Neuronal stem cell (in vitro differentiated cells): Measurements from ENCODE around the gene MID1.

Source experiments
- DNase-seq: peaks from one replicate; pipeline ENCODE4 v3.0.0-alpha.2; 2013; ENCODE audit warnings: low spot score
- H2AFZ ChIP-seq: one replicate; pipeline ENCODE4 v1.6.1; 2013; ENCODE audit warnings: mild to moderate bottlenecking, low read length, inconsistent platforms
- H2AK5ac ChIP-seq: 2 replicates; pipeline ENCODE4 v1.6.1; 2013; ENCODE audit warnings: low read depth, mild to moderate bottlenecking, inconsistent platforms, low read length, moderate library complexity, mixed read lengths
- H2BK120ac ChIP-seq: 2 replicates; pipeline ENCODE4 v1.6.1; 2013; ENCODE audit warnings: low read depth, mild to moderate bottlenecking, inconsistent platforms, low read length, moderate library complexity, mixed read lengths
- H2BK12ac ChIP-seq: one replicate; pipeline ENCODE4 v1.6.1; 2013; ENCODE audit warnings: low read length, inconsistent platforms
- H2BK15ac ChIP-seq: 2 replicates; pipeline ENCODE4 v1.6.1; 2013; ENCODE audit warnings: mild to moderate bottlenecking, low read length, inconsistent platforms, mixed read lengths
- H2BK5ac ChIP-seq: one replicate; pipeline ENCODE4 v1.6.1; 2013; ENCODE audit warnings: inconsistent platforms, mild to moderate bottlenecking, low read length, moderate library complexity
- H3K14ac ChIP-seq: one replicate; pipeline ENCODE4 v1.6.1; 2013; ENCODE audit warnings: low read length, inconsistent platforms
- H3K18ac ChIP-seq: 2 replicates; pipeline ENCODE4 v1.6.1; 2013; ENCODE audit warnings: low read length, inconsistent platforms
- H3K23ac ChIP-seq: 2 replicates; pipeline ENCODE4 v1.6.1; 2013; ENCODE audit warnings: low read depth, mild to moderate bottlenecking, mixed read lengths, low read length, inconsistent platforms; ENCODE audit not compliant: poor library complexity
- H3K27ac ChIP-seq: replicated peaks from 3 replicates; pipeline ENCODE4 v1.5.1; 2013; ENCODE audit warnings: low read length, inconsistent platforms
- H3K27me3 ChIP-seq, 3 experiments: 2 replicates each; pipeline ENCODE4 v1.6.1; 2013; ENCODE audit warnings: low read length in 3 of 3, mild to moderate bottlenecking in 2 of 3, inconsistent platforms in 1 of 3, low read depth in 1 of 3, mixed read lengths in 1 of 3, moderate library complexity in 1 of 3; ENCODE audit not compliant: control insufficient read depth in 3 of 3, insufficient read depth in 3 of 3
- H3K36me3 ChIP-seq, 2 donors: replicated peaks in 1 of 2; 2 replicates each; pipeline ENCODE4 v1.6.1; 2013; ENCODE audit warnings: low read length in 2 of 2; ENCODE audit not compliant: control insufficient read depth in 2 of 2, insufficient read depth in 2 of 2
- H3K4ac ChIP-seq: 2 replicates; pipeline ENCODE4 v1.6.1; 2013; ENCODE audit warnings: inconsistent platforms, mild to moderate bottlenecking, low read length, moderate library complexity
- H3K4me1 ChIP-seq, 2 donors: 1 replicate in 1 of 2; 2 replicates in 1 of 2; pipeline ENCODE4 v1.6.1; 2013; ENCODE audit warnings: low read length in 2 of 2, low read depth in 1 of 2; ENCODE audit not compliant: control insufficient read depth in 2 of 2, insufficient read depth in 1 of 2
- H3K4me2 ChIP-seq: one replicate; pipeline ENCODE4 v1.6.1; 2013; ENCODE audit warnings: mild to moderate bottlenecking, low read length, inconsistent platforms; ENCODE audit not compliant: insufficient read depth, poor library complexity, severe bottlenecking
- H3K4me3 ChIP-seq, 2 donors: 2 replicates each; pipeline ENCODE4 v1.5.1; 2013; ENCODE audit warnings: low read length in 2 of 2, mild to moderate bottlenecking in 2 of 2, inconsistent platforms in 1 of 2, moderate library complexity in 1 of 2
- H3K79me1 ChIP-seq: one replicate; pipeline ENCODE4 v1.6.1; 2013; ENCODE audit warnings: low read depth, mild to moderate bottlenecking, inconsistent platforms, low read length, moderate library complexity
- H3K9ac ChIP-seq: one replicate; pipeline ENCODE4 v1.6.1; 2013; ENCODE audit warnings: mild to moderate bottlenecking, low read depth, low read length, inconsistent platforms; ENCODE audit not compliant: poor library complexity
- H3K9me3 ChIP-seq, 2 donors: replicated peaks in 1 of 2; 2 replicates each; pipeline versions ENCODE3 to v1.6.1; 2013; ENCODE audit warnings: low read length in 2 of 2, mild to moderate bottlenecking in 2 of 2, inconsistent platforms in 1 of 2, low read depth in 1 of 2, mixed read lengths in 1 of 2, moderate library complexity in 1 of 2; ENCODE audit not compliant: control insufficient read depth in 2 of 2, insufficient read depth in 1 of 2
- H4K8ac ChIP-seq: one replicate; pipeline ENCODE4 v1.6.1; 2013; ENCODE audit warnings: low read depth, mild to moderate bottlenecking, inconsistent platforms, low read length, moderate library complexity
- H4K91ac ChIP-seq: one replicate; pipeline ENCODE4 v1.6.1; 2013; ENCODE audit warnings: low read length, low read depth, mild to moderate bottlenecking, inconsistent platforms; ENCODE audit not compliant: poor library complexity
- WGBS, 2 donors: extraction: QIAGEN DNeasy Blood & Tissue Kit; methylation state at CpG; one replicate each; pipeline ENCODE4 v1.1.7; 2013; ENCODE audit warnings: missing lambda C conversion rate in 2 of 2, mixed read lengths in 1 of 2; ENCODE audit not compliant: insufficient read length in 2 of 2, insufficient replicate concordance in 1 of 2; ENCODE audit errors: extremely low coverage in 2 of 2; 5-methylcytosine and 5-hydroxymethylcytosine counted together

MID1 gene

DNA sequence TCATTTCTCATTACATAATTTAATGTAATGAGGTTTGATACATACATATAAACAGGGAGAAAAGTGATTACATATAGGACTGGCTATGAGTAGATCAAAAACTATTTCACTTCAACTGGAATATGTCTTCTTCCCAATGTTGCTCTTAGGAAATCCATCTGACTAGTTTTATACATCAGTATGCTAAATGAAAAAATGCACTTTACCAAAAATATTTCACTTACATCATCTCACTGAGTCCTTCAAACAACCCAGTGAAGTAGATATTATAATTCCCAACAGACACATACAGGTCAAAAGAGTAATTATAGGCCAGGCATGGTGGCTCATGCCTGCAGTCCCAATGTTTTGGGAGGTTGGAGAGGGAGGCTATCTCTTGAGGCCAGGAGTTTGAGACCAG is 215.9 kb downstream of the MID1 start:
- Histone ChIP-seq H4K8ac (no peak overlapping the region), H3K79me1 (no peaks in the 10 kb centered on the region), H2BK15ac (no peak overlapping the region), H2BK120ac (no peak overlapping the region), H3K4ac (no peak overlapping the region), H3K4me2 (no peak overlapping the region), H3K14ac (no peak overlapping the region), H3K27ac (no peak overlapping the region), H2AK5ac (no peak overlapping the region), H4K91ac (no peak overlapping the region), H2BK12ac (no peak overlapping the region), H3K4me1 (no peaks in the 10 kb centered on the region), H3K9me3 (no peaks in the 10 kb centered on the region), H3K9ac (no peak overlapping the region), H3K27me3 (peaks cover 0 to 6% (median 0%) of the 10 kb centered on the region in 3 experiments), H3K36me3 (no peaks in the 10 kb centered on the region), H3K18ac (no peak overlapping the region), H2BK5ac (no peak overlapping the region), H3K23ac (no peak overlapping the region), H2AFZ (no peak overlapping the region), H3K4me3 (no peak overlapping the region)
- no peak for DNase-seq

DNA sequence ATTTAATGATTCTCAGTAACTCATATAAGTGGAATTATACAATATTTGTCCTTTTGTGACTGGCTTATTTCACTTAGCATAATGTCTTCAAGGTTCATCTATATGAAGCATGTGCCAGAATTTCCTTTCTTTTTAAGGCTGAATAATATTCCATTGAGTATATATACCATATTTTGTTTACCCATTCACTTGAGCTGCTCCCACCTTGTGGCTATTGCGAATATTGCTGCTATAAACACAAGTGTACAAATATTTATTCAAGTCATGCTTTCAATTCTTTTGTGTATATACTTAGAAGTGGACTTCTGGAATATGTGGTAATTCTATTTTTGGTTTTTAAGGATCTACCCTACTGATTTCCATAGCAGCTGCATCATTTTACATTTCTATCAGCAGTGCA is 219.1 kb downstream of the MID1 start:
- no peak overlapping the region for H3K23ac ChIP-seq
- no peak overlapping the region for H3K9ac ChIP-seq
- H3K4me3 ChIP-seq = no peak overlapping the region
- no peaks in the 10 kb centered on the region for H3K36me3 ChIP-seq
- no CpG with 5 or more reads among the region's 1 CpG for WGBS, 2 donors
- H3K14ac ChIP-seq = no peak overlapping the region
- H2AK5ac ChIP-seq = no peak overlapping the region
- no peak for DNase-seq
- H3K27ac ChIP-seq = no peak overlapping the region
- no peak overlapping the region for H2BK120ac ChIP-seq
- no peak overlapping the region for H3K18ac ChIP-seq
- no peak overlapping the region for H3K4me2 ChIP-seq
- no peak overlapping the region for H2BK15ac ChIP-seq
- H2BK5ac ChIP-seq = no peak overlapping the region
- H3K4ac ChIP-seq = no peak overlapping the region
- H2AFZ ChIP-seq = no peak overlapping the region
- no peak overlapping the region for H4K8ac ChIP-seq
- H3K9me3 ChIP-seq = no peaks in the 10 kb centered on the region
- H3K27me3 ChIP-seq = no peaks in the 10 kb centered on the region
- no peak overlapping the region for H2BK12ac ChIP-seq
- H3K79me1 ChIP-seq = no peaks in the 10 kb centered on the region
- H3K4me1 ChIP-seq = no peaks in the 10 kb centered on the region
- no peak overlapping the region for H4K91ac ChIP-seq

DNA sequence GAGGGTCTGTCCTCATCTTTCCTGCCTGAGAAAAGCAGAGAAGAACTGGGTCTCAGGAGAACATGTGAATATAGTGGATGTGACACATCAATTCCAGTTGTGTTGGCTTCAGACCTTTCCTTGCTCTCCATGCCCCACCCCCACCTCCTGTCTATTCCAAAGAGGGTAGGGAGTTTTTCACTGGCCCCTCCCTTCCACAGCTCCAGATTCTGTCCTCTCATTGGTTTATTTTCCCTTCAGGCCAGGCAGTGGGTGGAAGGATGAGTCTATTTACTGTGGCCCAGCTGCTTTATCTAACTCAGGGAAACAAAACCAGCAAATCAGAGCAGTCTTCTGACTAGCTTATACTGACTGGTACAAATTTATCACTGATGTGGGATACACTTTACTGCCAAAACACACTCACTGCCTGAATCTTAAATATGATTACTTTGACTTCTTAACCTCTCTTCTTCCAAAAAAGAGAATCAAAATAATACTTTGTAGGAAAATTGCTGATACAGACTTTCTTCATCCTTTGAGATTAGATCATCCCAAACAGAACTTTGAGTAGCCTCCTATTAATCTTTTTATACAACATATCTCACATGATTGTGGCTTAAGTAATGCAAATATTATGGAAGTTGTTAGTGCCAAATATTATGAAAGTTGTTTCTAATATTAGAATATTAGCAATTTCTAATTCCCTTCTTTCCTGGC is 221.2 kb downstream of the MID1 start:
- H3K4me2 ChIP-seq = no peak overlapping the region
- no peak overlapping the region for H3K18ac ChIP-seq
- no peaks in the 10 kb centered on the region for H3K79me1 ChIP-seq
- H2AK5ac ChIP-seq = no peak overlapping the region
- no peak overlapping the region for H2BK12ac ChIP-seq
- no peak overlapping the region for H3K4ac ChIP-seq
- no peak overlapping the region for H3K27ac ChIP-seq
- H3K27me3 ChIP-seq = no peaks in the 10 kb centered on the region
- H2BK15ac ChIP-seq = no peak overlapping the region
- no peak overlapping the region for H2BK5ac ChIP-seq
- H3K4me1 ChIP-seq = no peaks in the 10 kb centered on the region
- no peak overlapping the region for H3K23ac ChIP-seq
- H3K14ac ChIP-seq = no peak overlapping the region
- no peak for DNase-seq
- no peak overlapping the region for H2BK120ac ChIP-seq
- H3K4me3 ChIP-seq = no peak overlapping the region
- H3K36me3 ChIP-seq = no peaks in the 10 kb centered on the region
- no peak overlapping the region for H4K8ac ChIP-seq
- no peaks in the 10 kb centered on the region for H3K9me3 ChIP-seq
- H2AFZ ChIP-seq = no peak overlapping the region
- no peak overlapping the region for H4K91ac ChIP-seq
- no peak overlapping the region for H3K9ac ChIP-seq

DNA sequence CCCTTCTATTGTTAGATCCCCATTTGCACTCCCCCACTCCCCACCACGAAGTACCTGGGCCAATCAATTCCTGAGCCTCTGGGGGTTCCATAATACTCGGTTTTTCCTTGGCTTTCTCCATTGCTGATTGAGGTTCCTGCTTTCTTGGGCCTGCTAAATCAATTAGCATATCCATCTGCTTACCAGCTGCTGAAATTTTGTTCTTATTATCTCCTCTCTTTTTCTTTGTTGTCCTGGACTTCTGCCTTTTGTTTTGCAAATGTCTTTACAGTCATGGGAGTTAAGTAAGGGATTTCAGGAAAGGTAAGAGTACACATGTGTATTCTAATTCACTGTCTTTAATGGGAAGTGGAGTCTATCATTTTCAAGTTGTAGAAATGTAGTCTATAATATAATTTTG is 222.2 kb downstream of the MID1 start:
- H2BK12ac ChIP-seq = no peak overlapping the region
- no peak for DNase-seq
- no peak overlapping the region for H3K14ac ChIP-seq
- H2BK120ac ChIP-seq = no peak overlapping the region
- no peaks in the 10 kb centered on the region for H3K4me1 ChIP-seq
- no peaks in the 10 kb centered on the region for H3K9me3 ChIP-seq
- no peak overlapping the region for H3K4me3 ChIP-seq
- no peak overlapping the region for H2BK5ac ChIP-seq
- no peak overlapping the region for H4K8ac ChIP-seq
- H3K23ac ChIP-seq = no peak overlapping the region
- H4K91ac ChIP-seq = no peak overlapping the region
- H2AK5ac ChIP-seq = no peak overlapping the region
- no peak overlapping the region for H3K27ac ChIP-seq
- no peak overlapping the region for H3K4ac ChIP-seq
- H2AFZ ChIP-seq = no peak overlapping the region
- H3K79me1 ChIP-seq = no peaks in the 10 kb centered on the region
- H2BK15ac ChIP-seq = no peak overlapping the region
- no peaks in the 10 kb centered on the region for H3K27me3 ChIP-seq
- H3K9ac ChIP-seq = no peak overlapping the region
- no peak overlapping the region for H3K18ac ChIP-seq
- no peaks in the 10 kb centered on the region for H3K36me3 ChIP-seq
- no CpG with 5 or more reads among the region's 2 CpGs for WGBS, 2 donors
- no peak overlapping the region for H3K4me2 ChIP-seq
